NT2/D1 (cell line): Measurements from ENCODE around the gene HMCES.
A peak's percentile ranks its signal among the peaks of the same experiment; 100 is the strongest.

Experiments
- DNase-seq: peaks from one replicate; pipeline ENCODE4 v3.0.0-alpha.2; 2011; ENCODE audit warnings: low read depth, low spot score
- H3K27me3 ChIP-seq: 2 replicates; pipeline ENCODE4 v1.6.0; 2011; ENCODE audit warnings: mild to moderate bottlenecking; ENCODE audit not compliant: insufficient read length, insufficient read depth
- H3K36me3 ChIP-seq: 2 replicates; pipeline ENCODE4 v1.6.1; 2011; ENCODE audit warnings: mild to moderate bottlenecking, low read length, mixed read lengths; ENCODE audit not compliant: insufficient read depth, insufficient read length
- H3K4me1 ChIP-seq: 2 replicates; pipeline ENCODE4 v1.5.1; 2011; ENCODE audit not compliant: insufficient read depth, insufficient read length
- H3K4me3 ChIP-seq: 2 replicates; pipeline ENCODE4 v1.5.1; 2011; ENCODE audit warnings: low read depth; ENCODE audit not compliant: insufficient read length
- H3K9ac ChIP-seq: 2 replicates; pipeline ENCODE4 v1.6.0; 2011; ENCODE audit warnings: low read depth; ENCODE audit not compliant: insufficient read length
- H3K9me3 ChIP-seq: 2 replicates; pipeline ENCODE4 v1.5.1; 2011; ENCODE audit warnings: mild to moderate bottlenecking, low read length; ENCODE audit not compliant: insufficient read depth
- SUZ12 ChIP-seq: IDR thresholded peaks from 2 replicates; pipeline ENCODE4 v1.6.1; 2011; ENCODE audit not compliant: insufficient read length, insufficient read depth; ENCODE audit errors: extremely low read depth
- YY1 ChIP-seq: IDR thresholded peaks from 2 replicates; pipeline ENCODE4 v1.6.1; 2011; ENCODE audit not compliant: insufficient read length, insufficient read depth
- ZNF274 ChIP-seq: IDR thresholded peaks from 2 replicates; pipeline ENCODE4 v1.6.1; 2011; ENCODE audit warnings: mild to moderate bottlenecking, low read depth, low read length

Gene HMCES

DNA sequence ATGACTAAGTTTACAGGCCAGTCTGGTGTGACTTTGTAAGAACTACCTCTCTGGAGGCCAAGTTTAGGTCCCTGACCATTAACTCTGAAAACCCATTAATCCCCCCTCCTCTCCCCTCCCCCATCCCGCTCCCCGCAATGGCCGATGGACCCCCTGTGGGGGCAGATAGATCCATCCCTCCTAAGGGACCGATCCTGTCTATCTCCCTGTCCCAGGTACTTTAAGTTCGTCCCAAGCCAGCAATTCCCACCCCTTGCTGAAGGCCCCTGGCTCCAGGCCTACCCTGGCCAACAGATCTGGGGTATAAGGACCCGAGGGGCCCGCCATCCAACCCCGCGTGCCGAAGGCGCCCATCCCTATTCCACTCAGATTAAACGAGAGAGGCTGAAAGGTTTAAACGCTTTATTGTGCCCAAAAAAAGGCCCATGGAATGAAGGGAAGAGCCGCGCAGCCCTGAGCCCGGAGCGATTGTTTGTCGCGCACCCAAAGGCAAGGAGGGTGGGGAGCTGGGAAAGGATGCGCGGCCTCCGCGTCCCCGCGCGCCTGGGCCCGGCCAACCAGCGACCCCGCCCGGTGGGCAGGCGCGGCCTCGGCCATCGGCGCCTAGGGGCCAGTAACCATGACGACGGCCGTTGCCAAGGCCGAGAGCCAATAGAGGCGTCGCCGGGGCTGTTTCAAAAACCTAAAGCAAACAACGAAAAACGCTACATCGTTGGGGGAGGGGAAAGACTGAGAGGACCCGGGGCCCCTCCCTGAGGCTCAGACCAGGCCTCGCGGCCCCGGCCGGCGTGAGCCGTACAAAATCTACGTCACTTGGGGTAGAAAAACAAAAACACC is 35.9 kb downstream of the HMCES start:
- Histone ChIP-seq H3K9me3 (no peaks in the 10 kb centered on the region), H3K36me3 (no peaks in the 10 kb centered on the region), H3K4me1 (peaks cover 2% of the 10 kb centered on the region), H3K9ac (peak overlapping the region; percentile 99), H3K27me3 (no peaks in the 10 kb centered on the region), H3K4me3 (peak overlapping the region; percentile 93)
- TF ChIP-seq SUZ12: no peak
- no peak for TF ChIP-seq YY1
- no peak for TF ChIP-seq ZNF274
- peak; percentile 88 for DNase-seq

DNA sequence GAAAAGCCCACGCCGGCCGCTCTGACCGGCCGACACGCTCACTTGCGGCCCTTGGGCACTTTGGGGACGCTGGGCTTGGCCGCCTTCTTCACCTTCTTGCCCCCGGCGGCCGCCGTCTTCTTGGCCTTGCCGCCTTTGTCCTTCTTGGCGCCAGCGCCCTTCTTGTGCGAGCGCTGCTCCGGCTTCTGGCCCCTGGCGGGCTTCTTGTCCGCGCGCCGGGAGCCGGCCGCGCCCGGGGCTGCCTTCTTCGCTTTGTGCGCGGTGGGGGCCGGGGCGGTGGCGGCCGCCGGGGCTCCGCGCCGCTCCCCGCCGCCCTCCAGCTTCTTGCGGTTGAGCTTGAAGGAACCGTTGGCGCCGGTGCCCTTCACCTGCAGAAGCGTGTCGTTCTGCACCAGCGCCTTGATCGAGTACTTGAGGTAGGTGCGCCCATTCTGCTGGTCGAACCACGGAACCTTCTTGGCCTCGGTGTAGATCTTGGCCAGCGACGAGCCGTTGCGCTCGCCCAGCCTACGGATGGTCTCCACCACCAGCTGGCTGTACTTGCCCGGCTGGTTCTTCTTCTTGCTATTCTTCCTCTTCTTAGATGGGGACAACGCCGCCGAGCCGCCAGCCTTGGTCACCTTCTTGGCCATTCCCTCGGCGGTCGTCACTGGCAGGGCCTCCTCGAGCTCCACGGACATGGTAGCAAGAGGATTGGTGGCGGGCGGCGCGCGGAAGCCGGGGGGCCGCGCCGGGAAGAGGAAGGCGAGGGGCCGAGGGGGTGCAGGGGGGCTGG is 36.7 kb downstream of the HMCES start:
- TF ChIP-seq ZNF274 (no peak), YY1 (no peak), SUZ12 (no peak)
- Histone ChIP-seq H3K27me3 (no peaks in the 10 kb centered on the region), H3K9me3 (no peaks in the 10 kb centered on the region), H3K4me1 (no peaks in the 10 kb centered on the region), H3K36me3 (peaks cover 2% of the 10 kb centered on the region), H3K4me3 (peak overlapping the region; percentile 93), H3K9ac (peak overlapping the region; percentile 99)
- DNase-seq: no peak

DNA sequence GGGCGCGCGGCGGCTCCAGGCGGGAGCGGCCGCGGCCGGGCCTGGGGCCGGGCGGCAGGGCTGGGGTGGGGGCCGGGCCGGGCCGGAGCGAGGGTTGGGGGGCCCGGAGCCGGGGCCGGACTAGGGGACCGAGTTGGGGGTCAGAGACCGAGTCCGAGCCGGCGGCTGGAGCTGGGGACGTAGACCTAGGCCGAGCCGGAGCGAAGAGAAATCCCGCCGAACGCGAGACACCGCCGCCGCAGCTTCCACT is 37.3 kb downstream of the HMCES start:
- Histone ChIP-seq H3K9ac (peak overlapping the region; percentile 99), H3K4me1 (no peaks in the 10 kb centered on the region), H3K4me3 (peak overlapping the region; percentile 93), H3K27me3 (no peaks in the 10 kb centered on the region), H3K9me3 (no peaks in the 10 kb centered on the region), H3K36me3 (peaks cover 6% of the 10 kb centered on the region)
- TF ChIP-seq ZNF274 (no peak), SUZ12 (no peak), YY1 (no peak)
- DNase-seq: no peak

DNA sequence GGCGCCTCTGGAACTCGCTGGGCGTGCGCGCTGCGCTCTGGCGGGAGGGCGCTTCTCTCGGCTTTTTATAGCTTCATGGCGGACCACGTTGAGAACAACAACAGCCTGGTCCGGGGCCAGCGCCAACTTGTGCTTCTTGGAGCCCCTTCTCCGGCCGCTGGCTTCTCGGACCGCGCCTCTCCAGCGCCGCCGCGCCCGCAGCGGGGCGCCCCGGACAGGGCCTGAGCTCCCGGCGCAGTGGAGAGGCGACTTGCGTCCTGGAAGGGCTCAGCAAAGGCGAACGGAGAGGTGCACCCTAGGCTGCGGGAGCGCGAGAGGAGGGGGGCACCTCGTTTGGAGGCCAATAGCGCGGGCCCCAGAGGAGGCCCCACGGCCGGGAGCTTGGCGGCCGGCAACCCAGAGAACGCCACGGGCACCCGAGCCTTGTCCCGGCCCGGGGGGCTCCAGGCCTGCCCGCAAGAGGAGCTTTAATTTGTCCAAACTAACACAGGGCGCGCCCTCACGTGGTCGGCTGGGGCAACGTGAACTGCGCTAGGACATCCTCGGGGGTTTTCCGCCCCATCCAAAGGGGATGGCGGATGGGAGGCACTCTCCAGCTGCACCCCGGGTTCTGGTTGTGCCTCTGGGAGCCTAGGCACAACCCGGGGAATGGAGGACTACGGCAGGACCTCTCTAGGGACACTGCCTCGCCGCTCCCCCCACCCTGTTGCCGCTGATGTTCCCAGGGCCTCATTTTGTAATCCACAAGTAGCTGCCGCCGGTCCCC is 37.8 kb downstream of the HMCES start:
- Histone ChIP-seq H3K9ac (peak overlapping the region; percentile 83), H3K36me3 (peaks cover 10% of the 10 kb centered on the region), H3K27me3 (no peaks in the 10 kb centered on the region), H3K4me1 (no peaks in the 10 kb centered on the region), H3K9me3 (no peaks in the 10 kb centered on the region), H3K4me3 (peak overlapping the region; percentile 93)
- TF ChIP-seq ZNF274: no peak
- DNase-seq: peak; percentile 62

GRCh38 chr3:129317014-129317771 is 38.5 kb downstream of the HMCES start:
- H3K9me3 ChIP-seq: no peaks in the 10 kb centered on the region
- peaks cover 10% of the 10 kb centered on the region for H3K36me3 ChIP-seq
- TF ChIP-seq YY1 (no peak), SUZ12 (no peak), ZNF274 (no peak)
- H3K27me3 ChIP-seq: no peaks in the 10 kb centered on the region
- H3K4me3 ChIP-seq: peak overlapping the region; percentile 93
- DNase-seq: no peak
- H3K9ac ChIP-seq: peak overlapping the region; percentile 83
- H3K4me1 ChIP-seq: no peaks in the 10 kb centered on the region

GRCh38 chr3:129317848-129318247 is 39.2 kb downstream of the HMCES start:
- H3K27me3 ChIP-seq: no peaks in the 10 kb centered on the region
- H3K9me3 ChIP-seq: no peaks in the 10 kb centered on the region
- TF ChIP-seq ZNF274 (no peak), SUZ12 (no peak), YY1 (no peak)
- peaks cover 10% of the 10 kb centered on the region for H3K36me3 ChIP-seq
- peak overlapping the region; percentile 34 for H3K9ac ChIP-seq
- no peaks in the 10 kb centered on the region for H3K4me1 ChIP-seq
- no peak overlapping the region for H3K4me3 ChIP-seq
- DNase-seq: no peak

GRCh38 chr3:129318921-129319320 is 40.3 kb downstream of the HMCES start:
- Histone ChIP-seq H3K9ac (no peak overlapping the region), H3K9me3 (no peaks in the 10 kb centered on the region), H3K4me3 (no peak overlapping the region), H3K27me3 (no peaks in the 10 kb centered on the region), H3K36me3 (peaks cover 10% of the 10 kb centered on the region), H3K4me1 (no peaks in the 10 kb centered on the region)
- DNase-seq: no peak
- TF ChIP-seq SUZ12: no peak
- no peak for TF ChIP-seq ZNF274
- TF ChIP-seq YY1: no peak
